OCI-LY7 (cell line): Measurements from ENCODE around the gene WWOX.

Experiments
- CTCF ChIP-seq: fragments of 200-600 bp; sonication (generic); conservative IDR thresholded peaks from 2 replicates; pipeline ENCODE4 v1.5.1; 2014; ENCODE audit warnings: mild to moderate bottlenecking, antibody characterized with exemption, low read length, moderate library complexity, mixed read lengths
- EZH2phosphoT487 ChIP-seq: fragments of 200-600 bp; sonication (generic); IDR thresholded peaks from 2 replicates; pipeline ENCODE4 v1.6.1; 2018; ENCODE audit warnings: low read depth, borderline replicate concordance, mild to moderate bottlenecking, mixed run types, antibody characterized with exemption, low read length, moderate library complexity, mixed read lengths

- no peak for TF ChIP-seq CTCF
- no peak for TF ChIP-seq EZH2phosphoT487
These were observed 277.0 kb downstream of the WWOX start for GRCh38 chr16:78376452-78376851.
